ENCODE measurements around the gene EDN3.

Gene EDN3

DNA sequence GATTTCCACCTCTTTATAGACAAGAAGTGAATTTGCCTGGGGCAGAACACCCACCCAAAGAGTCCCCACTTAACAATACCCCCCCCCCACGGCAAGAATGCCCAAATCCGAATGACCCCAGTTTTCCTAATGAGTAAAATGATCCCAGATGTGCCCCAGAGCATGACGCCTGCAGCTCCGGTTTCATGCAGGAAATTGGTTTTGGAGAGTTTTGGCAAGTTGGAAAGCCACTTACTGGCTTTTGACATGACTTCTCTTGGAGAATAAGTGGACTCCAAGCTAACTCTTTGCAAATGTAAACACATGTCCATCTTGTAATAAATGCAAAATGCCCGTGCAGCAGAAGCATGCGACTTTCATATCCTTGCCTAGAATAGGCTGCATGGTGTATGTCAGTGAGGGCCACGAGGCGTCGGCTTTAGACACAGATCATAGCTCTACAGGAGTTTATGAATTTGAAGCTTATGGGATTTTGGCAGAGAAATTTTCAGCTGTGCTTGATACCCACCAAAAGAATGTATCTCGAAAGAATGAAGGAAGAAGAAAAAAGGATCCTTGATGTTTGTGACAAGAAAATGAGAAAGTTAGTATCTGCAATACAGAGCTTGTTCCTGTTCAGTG lies 24.2 kb downstream of the EDN3 start:
- Histone ChIP-seq H3K9ac (ENCODE audit: low read depth, low read length, poor library complexity) (no peak overlapping the region), H3K36me3 (replicated peaks in 1 of 2; ENCODE audit: control insufficient read depth in 2 of 2, insufficient read depth in 2 of 2, low read length in 2 of 2) (no peaks in the 10 kb centered on the region), H3K27ac (replicated peaks; ENCODE audit: low read length) (no peak overlapping the region), H4K91ac (ENCODE audit: low read depth, low read length, poor library complexity) (no peak overlapping the region), H3K23ac (ENCODE audit: low read depth, low read length, poor library complexity) (no peak overlapping the region), H3K4me1 (ENCODE audit: control insufficient read depth in 2 of 2, insufficient read depth in 1 of 2, low read depth in 1 of 2, low read length in 2 of 2) (peaks cover 0 to 3% of the 10 kb centered on the region in 2 donors), H2BK12ac (ENCODE audit: low read length) (no peak overlapping the region), H2AFZ (ENCODE audit: low read length) (no peak overlapping the region), H3K79me1 (ENCODE audit: low read depth, low read length) (no peaks in the 10 kb centered on the region), H3K4me3 (ENCODE audit: low read length in 2 of 2) (no peak overlapping the region), H2BK120ac (ENCODE audit: low read depth, low read length) (no peak overlapping the region), H2AK5ac (ENCODE audit: low read depth, low read length) (no peak overlapping the region), H4K8ac (ENCODE audit: low read depth, low read length) (no peak overlapping the region), H2BK5ac (ENCODE audit: low read length) (no peak overlapping the region), H3K18ac (ENCODE audit: low read length) (no peak overlapping the region), H3K14ac (ENCODE audit: low read length) (no peak overlapping the region), H2BK15ac (ENCODE audit: low read length) (no peak overlapping the region), H3K27me3 (ENCODE audit: control insufficient read depth in 3 of 3, insufficient read depth in 3 of 3, low read depth in 1 of 3, low read length in 3 of 3) (peaks cover 0 to 15% (median 2%) of the 10 kb centered on the region in 3 experiments), H3K4ac (ENCODE audit: low read length) (no peak overlapping the region), H3K9me3 (replicated peaks in 1 of 2; ENCODE audit: control insufficient read depth in 2 of 2, insufficient read depth in 1 of 2, low read depth in 1 of 2, low read length in 2 of 2) (no peaks in the 10 kb centered on the region), H3K4me2 (ENCODE audit: insufficient read depth, low read length, poor library complexity, severe bottlenecking) (no peak overlapping the region)
- WGBS, 2 donors (ENCODE audit: extremely low coverage in 2 of 2, insufficient read length in 2 of 2, insufficient replicate concordance in 1 of 2), result no CpG with 5 or more reads among the region's 10 CpGs
- no peak for DNase-seq (ENCODE audit: low spot score)

DNA sequence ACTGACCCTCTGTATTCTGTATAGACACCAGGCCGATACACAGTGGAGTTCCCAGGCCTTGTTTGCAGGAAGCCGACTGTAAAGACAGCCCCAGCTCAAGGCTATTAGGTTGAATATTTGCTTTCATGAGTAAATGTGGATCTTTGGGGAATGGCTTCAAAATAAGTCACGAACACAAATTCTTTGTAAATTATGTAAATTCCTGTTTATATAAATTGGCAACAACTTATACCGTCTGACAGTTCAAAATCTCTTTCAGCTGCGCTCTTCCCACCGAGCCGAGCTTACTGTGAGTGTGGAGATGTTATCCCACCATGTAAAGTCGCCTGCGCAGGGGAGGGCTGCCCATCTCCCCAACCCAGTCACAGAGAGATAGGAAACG lies 24.7 kb downstream of the EDN3 start:
- H3K23ac ChIP-seq (ENCODE audit: low read depth, low read length, poor library complexity), result no peak overlapping the region
- no peak overlapping the region for H2BK15ac ChIP-seq (ENCODE audit: low read length)
- WGBS, 2 donors (ENCODE audit: extremely low coverage in 2 of 2, insufficient read length in 2 of 2, insufficient replicate concordance in 1 of 2), result no CpG with 5 or more reads among the region's 10 CpGs
- no peak overlapping the region for H4K91ac ChIP-seq (ENCODE audit: low read depth, low read length, poor library complexity)
- H3K9ac ChIP-seq (ENCODE audit: low read depth, low read length, poor library complexity), result no peak overlapping the region
- no peak overlapping the region for H3K4me2 ChIP-seq (ENCODE audit: insufficient read depth, low read length, poor library complexity, severe bottlenecking)
- no peak overlapping the region for H2BK12ac ChIP-seq (ENCODE audit: low read length)
- H2AK5ac ChIP-seq (ENCODE audit: low read depth, low read length), result no peak overlapping the region
- H3K4ac ChIP-seq (ENCODE audit: low read length), result no peak overlapping the region
- H2AFZ ChIP-seq (ENCODE audit: low read length), result no peak overlapping the region
- no peak overlapping the region for H3K18ac ChIP-seq (ENCODE audit: low read length)
- no peak overlapping the region for H4K8ac ChIP-seq (ENCODE audit: low read depth, low read length)
- H3K4me3 ChIP-seq (ENCODE audit: low read length in 2 of 2), result no peak overlapping the region
- no peak overlapping the region for H3K14ac ChIP-seq (ENCODE audit: low read length)
- H3K36me3 ChIP-seq (replicated peaks in 1 of 2; ENCODE audit: control insufficient read depth in 2 of 2, insufficient read depth in 2 of 2, low read length in 2 of 2), result no peaks in the 10 kb centered on the region
- H3K4me1 ChIP-seq (ENCODE audit: control insufficient read depth in 2 of 2, insufficient read depth in 1 of 2, low read depth in 1 of 2, low read length in 2 of 2), result peaks cover 0 to 3% of the 10 kb centered on the region in 2 donors
- DNase-seq (ENCODE audit: low spot score), result no peak
- no peaks in the 10 kb centered on the region for H3K9me3 ChIP-seq (replicated peaks in 1 of 2; ENCODE audit: control insufficient read depth in 2 of 2, insufficient read depth in 1 of 2, low read depth in 1 of 2, low read length in 2 of 2)
- H3K27ac ChIP-seq (replicated peaks; ENCODE audit: low read length), result no peak overlapping the region
- H2BK5ac ChIP-seq (ENCODE audit: low read length), result no peak overlapping the region
- H3K27me3 ChIP-seq (ENCODE audit: control insufficient read depth in 3 of 3, insufficient read depth in 3 of 3, low read depth in 1 of 3, low read length in 3 of 3), result peaks cover 0 to 15% (median 2%) of the 10 kb centered on the region in 3 experiments
- H2BK120ac ChIP-seq (ENCODE audit: low read depth, low read length), result no peak overlapping the region
- no peaks in the 10 kb centered on the region for H3K79me1 ChIP-seq (ENCODE audit: low read depth, low read length)

GRCh38 chr20:59326188-59326587 lies 25.8 kb downstream of the EDN3 start:
- no peak overlapping the region for H2BK12ac ChIP-seq (ENCODE audit: low read length)
- no peaks in the 10 kb centered on the region for H3K9me3 ChIP-seq (replicated peaks in 1 of 2; ENCODE audit: control insufficient read depth in 2 of 2, insufficient read depth in 1 of 2, low read depth in 1 of 2, low read length in 2 of 2)
- no peaks in the 10 kb centered on the region for H3K79me1 ChIP-seq (ENCODE audit: low read depth, low read length)
- H2AFZ ChIP-seq (ENCODE audit: low read length), result no peak overlapping the region
- H3K14ac ChIP-seq (ENCODE audit: low read length), result no peak overlapping the region
- H2BK5ac ChIP-seq (ENCODE audit: low read length), result no peak overlapping the region
- H3K4ac ChIP-seq (ENCODE audit: low read length), result no peak overlapping the region
- no peaks in the 10 kb centered on the region for H3K36me3 ChIP-seq (replicated peaks in 1 of 2; ENCODE audit: control insufficient read depth in 2 of 2, insufficient read depth in 2 of 2, low read length in 2 of 2)
- H4K8ac ChIP-seq (ENCODE audit: low read depth, low read length), result no peak overlapping the region
- H3K27ac ChIP-seq (replicated peaks; ENCODE audit: low read length), result no peak overlapping the region
- peaks cover 0 to 3% of the 10 kb centered on the region in 2 donors for H3K4me1 ChIP-seq (ENCODE audit: control insufficient read depth in 2 of 2, insufficient read depth in 1 of 2, low read depth in 1 of 2, low read length in 2 of 2)
- no peak overlapping the region for H3K18ac ChIP-seq (ENCODE audit: low read length)
- no peak overlapping the region for H2BK120ac ChIP-seq (ENCODE audit: low read depth, low read length)
- H3K9ac ChIP-seq (ENCODE audit: low read depth, low read length, poor library complexity), result no peak overlapping the region
- H4K91ac ChIP-seq (ENCODE audit: low read depth, low read length, poor library complexity), result no peak overlapping the region
- DNase-seq (ENCODE audit: low spot score), result no peak
- H3K23ac ChIP-seq (ENCODE audit: low read depth, low read length, poor library complexity), result no peak overlapping the region
- H2AK5ac ChIP-seq (ENCODE audit: low read depth, low read length), result no peak overlapping the region
- no CpG with 5 or more reads among the region's 2 CpGs for WGBS, 2 donors (ENCODE audit: extremely low coverage in 2 of 2, insufficient read length in 2 of 2, insufficient replicate concordance in 1 of 2)
- no peak overlapping the region for H2BK15ac ChIP-seq (ENCODE audit: low read length)
- H3K4me3 ChIP-seq (ENCODE audit: low read length in 2 of 2), result no peak overlapping the region
- no peak overlapping the region for H3K4me2 ChIP-seq (ENCODE audit: insufficient read depth, low read length, poor library complexity, severe bottlenecking)
- peaks cover 0 to 14% (median 2%) of the 10 kb centered on the region in 3 experiments for H3K27me3 ChIP-seq (ENCODE audit: control insufficient read depth in 3 of 3, insufficient read depth in 3 of 3, low read depth in 1 of 3, low read length in 3 of 3)

DNA sequence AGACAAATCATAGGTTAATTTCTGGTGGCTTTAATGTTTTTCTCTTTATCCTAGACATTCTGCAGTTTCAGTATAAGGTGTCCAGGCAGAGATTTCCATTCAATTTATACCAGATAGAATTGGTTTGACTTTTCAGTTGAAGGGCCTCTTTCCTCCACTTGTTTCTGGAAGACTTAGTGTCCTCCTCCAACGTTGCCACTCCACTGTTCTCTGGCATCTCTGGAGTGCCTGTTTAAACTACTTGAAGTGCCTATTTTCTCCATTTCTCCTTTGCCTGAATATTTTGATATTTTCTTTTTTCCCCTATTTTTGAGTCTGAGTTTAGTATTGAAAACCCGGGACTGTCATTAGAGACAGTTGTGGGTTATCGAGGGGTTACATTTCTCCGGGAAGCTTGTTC lies 27.7 kb downstream of the EDN3 start:
- Histone ChIP-seq H3K27ac (replicated peaks; ENCODE audit: low read length) (no peak overlapping the region), H3K27me3 (ENCODE audit: control insufficient read depth in 3 of 3, insufficient read depth in 3 of 3, low read depth in 1 of 3, low read length in 3 of 3) (peaks cover 0 to 15% (median 2%) of the 10 kb centered on the region in 3 experiments)
- WGBS, 2 donors (ENCODE audit: extremely low coverage in 2 of 2, insufficient read length in 2 of 2, insufficient replicate concordance in 1 of 2), result no CpG with 5 or more reads among the region's 4 CpGs

More for the DNA sequence above, 27.7 kb downstream of the EDN3 start:
- H2AK5ac ChIP-seq (ENCODE audit: low read depth, low read length), result no peak overlapping the region
- no peak overlapping the region for H3K14ac ChIP-seq (ENCODE audit: low read length)
- no peak overlapping the region for H3K9ac ChIP-seq (ENCODE audit: low read depth, low read length, poor library complexity)
- H3K79me1 ChIP-seq (ENCODE audit: low read depth, low read length), result no peaks in the 10 kb centered on the region
- no peaks in the 10 kb centered on the region for H3K36me3 ChIP-seq (replicated peaks in 1 of 2; ENCODE audit: control insufficient read depth in 2 of 2, insufficient read depth in 2 of 2, low read length in 2 of 2)
- no peak overlapping the region for H4K8ac ChIP-seq (ENCODE audit: low read depth, low read length)
- no peak overlapping the region for H3K23ac ChIP-seq (ENCODE audit: low read depth, low read length, poor library complexity)
- H3K9me3 ChIP-seq (replicated peaks in 1 of 2; ENCODE audit: control insufficient read depth in 2 of 2, insufficient read depth in 1 of 2, low read depth in 1 of 2, low read length in 2 of 2), result no peaks in the 10 kb centered on the region
- H2BK15ac ChIP-seq (ENCODE audit: low read length), result no peak overlapping the region
- no peak overlapping the region for H4K91ac ChIP-seq (ENCODE audit: low read depth, low read length, poor library complexity)
- H3K4me3 ChIP-seq (ENCODE audit: low read length in 2 of 2), result no peak overlapping the region
- no peak overlapping the region for H2AFZ ChIP-seq (ENCODE audit: low read length)
- no peak for DNase-seq (ENCODE audit: low spot score)
- H3K4ac ChIP-seq (ENCODE audit: low read length), result no peak overlapping the region
- H2BK5ac ChIP-seq (ENCODE audit: low read length), result no peak overlapping the region
- no peak overlapping the region for H3K4me2 ChIP-seq (ENCODE audit: insufficient read depth, low read length, poor library complexity, severe bottlenecking)
- H3K4me1 ChIP-seq (ENCODE audit: control insufficient read depth in 2 of 2, insufficient read depth in 1 of 2, low read depth in 1 of 2, low read length in 2 of 2), result no peaks in the 10 kb centered on the region
- no peak overlapping the region for H2BK12ac ChIP-seq (ENCODE audit: low read length)
- H3K18ac ChIP-seq (ENCODE audit: low read length), result no peak overlapping the region
- H2BK120ac ChIP-seq (ENCODE audit: low read depth, low read length), result no peak overlapping the region
